A549 treated with dexamethasone at 1 μM for 4 hours (cell line): Measurements from ENCODE around the gene IRX2. TPM values are rescaled to one million over a fixed set of nuclear protein-coding genes. Genes with fewer than 3 reads are reported as not detected.

Experiments used
- total RNA-seq: library from RNA; stranded (reverse); fragments of 200-300 nt; extraction: Qiagen RNA extraction; gene quantifications from 5 replicates; pipeline ENCODE4 v1.2.3, GENCODE V29; 2022

The IRX2 gene
- 1.4 to 2.4 TPM (median 2.1 TPM) in 5 replicates for total RNA-seq

GRCh38 chr5:2751592-2752021, at the start of gene IRX2:
TSS of gene IRX2 (minus strand) at chr5:2751677. CDS start at chr5:2751413, 264 bp downstream.

